Fibroblast of mammary gland (primary cell): ENCODE results near the gene CCDC178.
"Not testable (repeated sequence)": the region's sequence is repeated elsewhere in the genome, so short reads cannot be mapped to it uniquely, and the experiment has no call there.

ENCODE experiments used
- DNase-seq: peaks from one replicate; pipeline ENCODE4 v3.0.0-alpha.2; 2010; ENCODE audit warnings: low read depth
- H3K4me3 ChIP-seq: 2 replicates; pipeline ENCODE4 v1.5.1; 2011; ENCODE audit warnings: low read depth, mild to moderate bottlenecking, low read length, moderate library complexity; ENCODE audit not compliant: control insufficient read depth
- CTCF ChIP-seq: conservative IDR thresholded peaks from 2 replicates; pipeline ENCODE4 v1.5.1; 2011; ENCODE audit warnings: low read depth, low read length, inconsistent platforms; ENCODE audit not compliant: control insufficient read depth, insufficient read depth

The CCDC178 gene

DNA sequence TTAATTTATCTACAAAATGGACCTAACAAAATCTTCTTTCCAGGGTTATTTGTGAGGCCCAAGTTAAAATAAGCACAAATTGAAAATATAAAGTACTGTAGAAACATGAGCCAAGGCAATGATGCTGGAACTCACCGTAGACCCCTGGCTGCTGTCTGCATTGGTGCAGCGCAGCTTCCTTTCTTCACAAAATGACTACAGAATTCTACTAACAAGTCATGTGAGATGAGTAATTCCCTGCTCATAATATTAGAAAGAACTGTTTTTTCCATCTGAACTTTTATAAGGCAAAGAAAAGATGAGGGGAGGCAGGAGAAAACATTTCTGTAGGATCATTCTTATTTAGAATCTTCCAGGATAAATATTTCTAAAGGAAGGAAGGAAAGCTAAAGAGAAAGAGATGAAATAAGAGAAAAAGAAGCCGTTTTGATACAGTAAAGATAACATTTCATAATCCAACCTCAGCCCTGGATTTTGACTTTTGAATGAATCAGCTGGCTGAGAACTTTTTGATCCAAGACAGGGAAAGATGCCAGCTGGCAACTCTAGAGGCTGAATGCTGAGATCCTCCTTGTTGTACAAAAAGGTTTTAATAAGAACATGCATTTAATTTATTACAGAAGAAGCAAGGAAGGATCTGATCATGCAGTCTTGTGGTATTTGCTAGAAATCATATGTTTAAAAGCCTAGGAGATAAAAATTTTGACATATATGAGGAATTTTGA lies 483.8 kb downstream of the CCDC178 start:
- TF ChIP-seq CTCF = peak; percentile 90
- DNase-seq = peak; percentile 91
- H3K4me3 ChIP-seq = peak overlapping the region; percentile 27

GRCh38 chr18:32952318-32952717 lies 488.2 kb downstream of the CCDC178 start:
- DNase-seq, H3K4me3 ChIP-seq: not testable (repeated sequence)

GRCh38 chr18:32937597-32937996 lies 502.9 kb downstream of the CCDC178 start:
- no peak for TF ChIP-seq CTCF
- H3K4me3 ChIP-seq = no peak overlapping the region
- no peak for DNase-seq

DNA sequence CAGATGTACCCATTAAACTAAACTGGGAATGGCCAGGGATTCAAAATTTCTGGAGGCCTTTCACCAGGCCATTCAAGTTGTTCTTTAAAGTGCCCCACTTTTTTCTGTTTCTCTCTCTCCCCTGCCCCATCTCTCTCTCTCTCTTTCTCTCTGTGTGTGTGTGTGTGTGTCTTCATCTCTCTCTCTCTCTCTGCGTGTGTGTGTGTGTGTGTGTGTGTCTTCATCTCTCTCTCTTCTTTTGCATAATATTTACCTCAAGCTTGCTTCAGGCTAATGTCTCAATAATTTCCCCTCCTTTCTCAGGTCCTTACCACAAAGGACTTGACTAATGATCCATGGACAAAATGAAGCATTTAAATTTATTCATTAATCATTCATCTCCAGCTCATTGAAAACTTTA lies 503.5 kb downstream of the CCDC178 start:
- no peak for TF ChIP-seq CTCF
- no peak for DNase-seq

GRCh38 chr18:32934201-32934600 lies 506.3 kb downstream of the CCDC178 start:
- no peak overlapping the region for H3K4me3 ChIP-seq
- DNase-seq = no peak
- no peak for TF ChIP-seq CTCF

More for the DNA sequence above, 503.5 kb downstream of the CCDC178 start:
- H3K4me3 ChIP-seq = no peak overlapping the region

- TF ChIP-seq CTCF = peak; percentile 83
- DNase-seq = peak; percentile 65
- no peak overlapping the region for H3K4me3 ChIP-seq
Observed at GRCh38 chr18:32930695-32931301, 509.7 kb downstream of the CCDC178 start.

DNA sequence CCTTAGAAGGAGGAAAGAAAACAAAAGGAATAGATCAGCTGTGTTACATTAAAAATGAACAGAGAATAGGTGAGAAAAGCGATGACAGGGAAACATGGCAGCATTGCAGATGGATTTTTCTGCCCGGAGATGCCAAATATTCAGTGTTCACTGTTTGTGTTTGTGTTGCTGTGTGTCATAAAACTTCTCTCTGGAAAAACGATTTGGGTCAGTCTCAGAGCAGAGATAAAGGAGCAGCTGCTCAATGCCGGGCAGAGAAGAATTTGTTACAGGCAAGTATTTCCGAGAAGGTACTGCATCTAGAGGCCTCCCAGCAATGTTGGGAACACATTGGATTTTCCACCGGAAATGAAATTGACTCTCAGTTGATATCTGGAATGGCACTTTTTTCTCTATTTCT lies 511.3 kb downstream of the CCDC178 start:
- no peak for DNase-seq
- no peak for TF ChIP-seq CTCF
- H3K4me3 ChIP-seq = no peak overlapping the region
